GM12878 (cell line): ENCODE measurements around the gene TTC23L. TPM values are rescaled to one million over a fixed set of nuclear protein-coding genes. Genes with fewer than 3 reads are reported as not detected.

Experiments used
- ATAC-seq: fragments of 200-7000 bp; cut with Tn5 transposase; 3 replicates; pipeline ENCODE4 v1.9.1; 2020; ENCODE audit warnings: mild to moderate bottlenecking, moderate library complexity
- BruUV-seq: library from RNA; stranded (reverse); fragments of 400-500 nt; replicated peaks from 2 replicates; lab custom pipeline; 2021; lab: Mats Ljungman, UMichigan
- CTCF ChIA-PET: fragments of 300-600 bp; sonication (Branson Sonifier 250); formaldehyde crosslinking; extraction: SDS; loops from one replicate; lab custom pipeline; 2021; ENCODE audit warnings: inconsistent platforms; lab: Yijun Ruan, JAX
- POLR2A ChIA-PET: fragments of 350-600 bp; formaldehyde crosslinking; extraction: SDS; loops from one replicate; lab custom pipeline; 2021; ENCODE audit warnings: inconsistent platforms; lab: Charles Lee
- RAD21 ChIA-PET: fragments of 300-600 bp; sonication (Branson Sonifier 250); formaldehyde crosslinking; loops from one replicate; lab custom pipeline; 2023; ENCODE audit warnings: antibody characterized with exemption; ENCODE audit not compliant: unreplicated experiment; lab: Charles Lee
- SMC1A ChIA-PET: fragments of 300-600 bp; sonication (Branson Sonifier 250); formaldehyde crosslinking; loops from one replicate; lab custom pipeline; 2023; ENCODE audit not compliant: unreplicated experiment, uncharacterized antibody; lab: Charles Lee
- DNase-seq: peaks from one replicate; pipeline ENCODE4 v3.0.0-alpha.2; 2011; ENCODE audit warnings: low read depth, low spot score
- FAIRE-seq: peaks from 3 replicates; lab custom pipeline; 2011; peaks lifted over from hg19 to GRCh38; lab: Jason Lieb, UNC
- H2AFZ ChIP-seq: 2 replicates; pipeline ENCODE4 v1.6.0; 2011; ENCODE audit warnings: low read depth, low read length, control low read depth; ENCODE audit not compliant: control insufficient read depth
- H3K27ac ChIP-seq: 2 replicates; pipeline ENCODE4 v1.5.1; 2011; ENCODE audit warnings: control low read depth; ENCODE audit not compliant: control insufficient read depth, insufficient read depth
- H3K27me3 ChIP-seq, 2 experiments: replicated peaks in 1 of 2; 2 replicates each; pipeline versions ENCODE4 v1.6.0 to v1.6.1; 2011; ENCODE audit warnings: low read length in 1 of 2; ENCODE audit not compliant: control insufficient read depth in 2 of 2, insufficient read depth in 2 of 2
- H3K36me3 ChIP-seq, 2 experiments: 2 replicates each; pipeline ENCODE4 v1.5.1; 2011; ENCODE audit warnings: low read length in 1 of 2; ENCODE audit not compliant: control insufficient read depth in 2 of 2, insufficient read depth in 2 of 2
- H3K4me1 ChIP-seq: 2 replicates; pipeline ENCODE4 v1.6.1; 2011; ENCODE audit warnings: mild to moderate bottlenecking, low read length, moderate library complexity, mixed read lengths; ENCODE audit not compliant: control insufficient read depth, insufficient read depth
- H3K4me2 ChIP-seq: 2 replicates; pipeline ENCODE4 v1.6.0; 2011; ENCODE audit warnings: control low read depth; ENCODE audit not compliant: control insufficient read depth, insufficient read depth
- H3K4me3 ChIP-seq: fragments of 200-600 bp; sonication (generic); 2 replicates; pipeline ENCODE4 v1.5.1; 2016
- H3K79me2 ChIP-seq: 2 replicates; pipeline ENCODE4 v1.6.0; 2011; ENCODE audit warnings: low read length; ENCODE audit not compliant: control insufficient read depth, insufficient read depth
- H3K9ac ChIP-seq: 2 replicates; pipeline ENCODE4 v1.8.0; 2011; ENCODE audit warnings: low read length, control low read depth, mixed read lengths; ENCODE audit not compliant: control insufficient read depth, insufficient read depth
- H3K9me3 ChIP-seq: replicated peaks from 3 replicates; pipeline ENCODE4 v1.5.1; 2011; ENCODE audit warnings: mild to moderate bottlenecking, low read length; ENCODE audit not compliant: control insufficient read depth, insufficient read depth
- H4K20me1 ChIP-seq: 2 replicates; pipeline ENCODE4 v1.6.0; 2011; ENCODE audit not compliant: control insufficient read depth, insufficient read depth
- BHLHE40 ChIP-seq, 2 experiments: fragments of 450-650 bp in 1 of 2; IDR thresholded peaks; 2 replicates each; pipeline ENCODE4 v1.6.1; 2011 to 2017; ENCODE audit warnings: low read depth in 2 of 2, borderline replicate concordance in 1 of 2, improper control_type of control experiment in 1 of 2, low read length in 1 of 2, mild to moderate bottlenecking in 1 of 2
- EP300 ChIP-seq, 2 experiments: fragments of 150-350 bp in 1 of 2; IDR thresholded peaks; 2 replicates each; pipeline ENCODE4 v1.6.1; 2011 to 2012; ENCODE audit warnings: low read depth in 2 of 2, low read length in 2 of 2, borderline replicate concordance in 1 of 2, improper control_type of control experiment in 1 of 2, inconsistent platforms in 1 of 2; ENCODE audit not compliant: control insufficient read depth in 1 of 2
- WGBS: methylation state at CpG from one replicate; pipeline ENCODE4 v1.1.6; 2016; ENCODE audit warnings: low lambda C conversion rate; ENCODE audit not compliant: insufficient replicate concordance, insufficient coverage; ENCODE audit errors: missing lambda C conversion rate; 5-methylcytosine and 5-hydroxymethylcytosine counted together
- in situ Hi-C: fragments of 300-500 bp; cut with MboI; formaldehyde crosslinking; loops from 9 replicates; pipeline ENCODE4 v1.14.3; 2018; ENCODE audit warnings: mixed read lengths
- intact Hi-C: fragments of 100-400 bp; cut with micrococcal nuclease; formaldehyde crosslinking; loops from one replicate; pipeline ENCODE4 v1.14.2; 2022; ENCODE audit not compliant: unreplicated experiment
- polyA plus RNA-seq, 11 experiments: library from polyadenylated mRNA; depleted of rRNA in 4 of 11; unstranded in 6 of 11; stranded (reverse) in 5 of 11; fragments of >200 nt; fragmentation: Nextera tagmentation in 4 of 11; fragmentation: Illumina TruSeq in 1 of 11; extraction: Ambion mirVana in 4 of 11; extraction: Trizol in 1 of 11; gene quantifications; 1 replicate in 1 of 11; 2 replicates in 10 of 11; pipeline versions ENCODE4 v1.2.1 to v1.2.3, GENCODE V29; 2011 to 2016; ENCODE audit warnings: inconsistent platforms in 2 of 11, missing spikeins in 2 of 11, low read depth in 1 of 11
- total RNA-seq, 4 experiments: library from RNA; depleted of rRNA in 3 of 4; stranded (reverse); fragments of >200 nt in 3 of 4; fragmentation: Illumina TruSeq in 1 of 4; extraction: Trizol in 1 of 4; gene quantifications; 2 replicates each; pipeline versions ENCODE4 v1.2.1 to v1.2.3, GENCODE V29; 2013 to 2021
- TF ChIP-seq, protein P1 (sequence below): fragments of 450-650 bp; IDR thresholded peaks from 2 replicates; pipeline ENCODE4 v1.6.1; 2017; ENCODE audit warnings: antibody characterized with exemption, mild to moderate bottlenecking, moderate library complexity

The TTC23L gene
- total and polyA plus RNA-seq, 10 of the 15 experiments (the other 5 are each of a cell fraction or from before 2014, with no cell fraction given): 0.09 to 0.34 TPM; not detected in 8

DNA sequence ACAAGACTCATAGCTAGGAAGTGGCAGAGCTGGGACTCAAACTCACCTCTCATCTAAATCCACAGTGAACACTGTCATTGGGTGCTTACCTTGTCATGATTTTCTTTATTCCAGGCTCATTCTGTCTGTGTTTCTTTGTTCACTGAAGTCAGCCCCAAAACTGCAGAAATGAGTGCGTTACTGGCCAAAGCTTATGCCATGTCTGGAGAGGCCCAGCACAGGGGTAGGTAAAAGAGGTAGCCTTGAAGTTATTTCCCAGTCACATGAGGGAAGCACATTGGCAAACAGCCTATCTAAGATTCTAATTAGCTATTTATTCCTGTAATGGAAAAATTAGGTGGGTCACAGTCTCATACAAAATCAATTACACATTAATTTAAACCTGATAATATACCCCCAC is 29.8 kb downstream of the TTC23L start (continued):
- TF ChIP-seq, protein P1, sequence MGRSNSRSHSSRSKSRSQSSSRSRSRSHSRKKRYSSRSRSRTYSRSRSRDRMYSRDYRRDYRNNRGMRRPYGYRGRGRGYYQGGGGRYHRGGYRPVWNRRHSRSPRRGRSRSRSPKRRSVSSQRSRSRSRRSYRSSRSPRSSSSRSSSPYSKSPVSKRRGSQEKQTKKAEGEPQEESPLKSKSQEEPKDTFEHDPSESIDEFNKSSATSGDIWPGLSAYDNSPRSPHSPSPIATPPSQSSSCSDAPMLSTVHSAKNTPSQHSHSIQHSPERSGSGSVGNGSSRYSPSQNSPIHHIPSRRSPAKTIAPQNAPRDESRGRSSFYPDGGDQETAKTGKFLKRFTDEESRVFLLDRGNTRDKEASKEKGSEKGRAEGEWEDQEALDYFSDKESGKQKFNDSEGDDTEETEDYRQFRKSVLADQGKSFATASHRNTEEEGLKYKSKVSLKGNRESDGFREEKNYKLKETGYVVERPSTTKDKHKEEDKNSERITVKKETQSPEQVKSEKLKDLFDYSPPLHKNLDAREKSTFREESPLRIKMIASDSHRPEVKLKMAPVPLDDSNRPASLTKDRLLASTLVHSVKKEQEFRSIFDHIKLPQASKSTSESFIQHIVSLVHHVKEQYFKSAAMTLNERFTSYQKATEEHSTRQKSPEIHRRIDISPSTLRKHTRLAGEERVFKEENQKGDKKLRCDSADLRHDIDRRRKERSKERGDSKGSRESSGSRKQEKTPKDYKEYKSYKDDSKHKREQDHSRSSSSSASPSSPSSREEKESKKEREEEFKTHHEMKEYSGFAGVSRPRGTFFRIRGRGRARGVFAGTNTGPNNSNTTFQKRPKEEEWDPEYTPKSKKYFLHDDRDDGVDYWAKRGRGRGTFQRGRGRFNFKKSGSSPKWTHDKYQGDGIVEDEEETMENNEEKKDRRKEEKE: no peak

DNA sequence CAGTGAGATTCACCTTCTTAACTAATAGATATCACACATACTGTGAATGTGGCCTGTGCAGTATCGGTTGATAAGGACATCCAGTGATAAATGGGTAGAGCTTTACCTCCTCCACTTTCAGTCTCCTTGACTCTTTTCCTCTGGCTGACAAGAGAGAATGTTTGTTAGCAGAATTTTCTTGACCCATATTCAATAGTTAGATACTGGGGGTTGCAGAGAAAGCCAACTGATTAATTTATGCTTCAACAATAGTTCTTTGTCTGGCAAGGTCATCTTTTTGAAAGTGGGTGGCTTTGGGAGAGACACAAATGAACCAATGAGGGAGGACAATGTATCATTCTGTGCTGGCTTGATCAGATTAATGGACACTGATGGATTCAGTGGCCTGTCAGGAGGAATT is 30.3 kb downstream of the TTC23L start:
- H3K79me2 ChIP-seq: no peaks in the 10 kb centered on the region
- H3K27me3 ChIP-seq: no peaks in the 10 kb centered on the region
- intact Hi-C loops: no loop called here
- in situ Hi-C loops: loop anchor here (25.0 kb wide), 1 partner anchor 682 kb away; no protein-coding TSS in a partner anchor
- ChIA-PET CTCF (interaction anchor here (0.6 to 1.7 kb wide), 2 partner anchors 29 to 201 kb away, joined by 4 read pairs; no protein-coding TSS in a partner anchor), SMC1A (interaction anchor here (1.3 to 1.7 kb wide), 2 partner anchors 24 to 26 kb away, joined by 3 to 4 read pairs; no protein-coding TSS in a partner anchor), POLR2A (no interaction called here), RAD21 (no interaction called here)
- TF ChIP-seq BHLHE40 (IDR thresholded peaks at IDR 0.05; ENCODE audit: borderline replicate concordance in 1 of 2, low read depth in 2 of 2, low read length in 1 of 2): no peak
- TF ChIP-seq EP300 (IDR thresholded peaks at IDR 0.05; ENCODE audit: borderline replicate concordance in 1 of 2, control insufficient read depth in 1 of 2, low read depth in 2 of 2, low read length in 2 of 2): no peak
- no peak overlapping the region for H3K4me3 ChIP-seq
- 85% methylated on average over 1 of the region's 1 CpG for WGBS
- BruUV-seq: no TSS peak
- H3K4me1 ChIP-seq: no peaks in the 10 kb centered on the region
- H3K9ac ChIP-seq: no peak overlapping the region
- DNase-seq (no peak), FAIRE-seq (no peak), ATAC-seq (no peak)
- no peaks in the 10 kb centered on the region for H3K9me3 ChIP-seq
- H3K4me2 ChIP-seq: no peak overlapping the region
- no peaks in the 10 kb centered on the region for H3K36me3 ChIP-seq
- no peak overlapping the region for H2AFZ ChIP-seq
- H4K20me1 ChIP-seq: no peaks in the 10 kb centered on the region
- no peak overlapping the region for H3K27ac ChIP-seq
